Measurements from ENCODE around the gene FASN.

FASN gene

DNA sequence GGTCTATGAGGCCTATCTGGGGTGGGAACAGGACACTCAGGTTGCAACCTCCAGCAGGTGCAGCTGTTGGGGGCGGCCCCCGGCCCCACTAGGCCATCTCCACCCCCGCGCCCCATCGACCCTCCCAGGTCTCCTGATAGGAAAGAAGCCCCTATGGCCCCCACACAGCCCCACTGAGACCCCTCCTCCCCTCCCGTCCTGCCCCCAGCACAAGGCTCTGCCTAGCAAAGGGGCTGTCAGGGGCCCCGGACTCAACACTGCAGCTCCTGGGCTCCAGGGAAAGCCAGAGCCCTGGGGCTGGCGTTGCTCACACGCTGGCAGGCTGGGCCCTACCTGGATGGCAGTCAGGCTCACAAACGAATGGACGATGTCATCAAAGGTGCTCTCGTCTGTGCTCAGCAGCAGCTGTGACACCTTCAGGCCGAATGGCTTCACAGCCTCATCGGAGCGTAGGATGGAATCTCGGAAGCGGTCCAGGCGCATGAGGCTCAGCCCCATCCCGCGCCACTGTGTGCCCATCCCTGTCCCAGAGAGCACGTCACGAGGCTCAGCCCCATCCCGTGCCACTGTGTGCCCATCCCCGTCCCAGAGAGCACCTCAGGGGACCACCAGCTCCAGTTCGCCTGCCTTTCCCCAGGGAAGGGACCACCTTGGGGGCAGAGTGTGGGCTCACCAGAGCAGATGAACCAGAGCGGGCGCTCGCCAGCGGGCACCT, 7.3 kb downstream of the FASN start:
- TF ChIP-seq, protein P1, sequence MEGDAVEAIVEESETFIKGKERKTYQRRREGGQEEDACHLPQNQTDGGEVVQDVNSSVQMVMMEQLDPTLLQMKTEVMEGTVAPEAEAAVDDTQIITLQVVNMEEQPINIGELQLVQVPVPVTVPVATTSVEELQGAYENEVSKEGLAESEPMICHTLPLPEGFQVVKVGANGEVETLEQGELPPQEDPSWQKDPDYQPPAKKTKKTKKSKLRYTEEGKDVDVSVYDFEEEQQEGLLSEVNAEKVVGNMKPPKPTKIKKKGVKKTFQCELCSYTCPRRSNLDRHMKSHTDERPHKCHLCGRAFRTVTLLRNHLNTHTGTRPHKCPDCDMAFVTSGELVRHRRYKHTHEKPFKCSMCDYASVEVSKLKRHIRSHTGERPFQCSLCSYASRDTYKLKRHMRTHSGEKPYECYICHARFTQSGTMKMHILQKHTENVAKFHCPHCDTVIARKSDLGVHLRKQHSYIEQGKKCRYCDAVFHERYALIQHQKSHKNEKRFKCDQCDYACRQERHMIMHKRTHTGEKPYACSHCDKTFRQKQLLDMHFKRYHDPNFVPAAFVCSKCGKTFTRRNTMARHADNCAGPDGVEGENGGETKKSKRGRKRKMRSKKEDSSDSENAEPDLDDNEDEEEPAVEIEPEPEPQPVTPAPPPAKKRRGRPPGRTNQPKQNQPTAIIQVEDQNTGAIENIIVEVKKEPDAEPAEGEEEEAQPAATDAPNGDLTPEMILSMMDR (IDR thresholded peaks at IDR 0.05) = no peak

DNA sequence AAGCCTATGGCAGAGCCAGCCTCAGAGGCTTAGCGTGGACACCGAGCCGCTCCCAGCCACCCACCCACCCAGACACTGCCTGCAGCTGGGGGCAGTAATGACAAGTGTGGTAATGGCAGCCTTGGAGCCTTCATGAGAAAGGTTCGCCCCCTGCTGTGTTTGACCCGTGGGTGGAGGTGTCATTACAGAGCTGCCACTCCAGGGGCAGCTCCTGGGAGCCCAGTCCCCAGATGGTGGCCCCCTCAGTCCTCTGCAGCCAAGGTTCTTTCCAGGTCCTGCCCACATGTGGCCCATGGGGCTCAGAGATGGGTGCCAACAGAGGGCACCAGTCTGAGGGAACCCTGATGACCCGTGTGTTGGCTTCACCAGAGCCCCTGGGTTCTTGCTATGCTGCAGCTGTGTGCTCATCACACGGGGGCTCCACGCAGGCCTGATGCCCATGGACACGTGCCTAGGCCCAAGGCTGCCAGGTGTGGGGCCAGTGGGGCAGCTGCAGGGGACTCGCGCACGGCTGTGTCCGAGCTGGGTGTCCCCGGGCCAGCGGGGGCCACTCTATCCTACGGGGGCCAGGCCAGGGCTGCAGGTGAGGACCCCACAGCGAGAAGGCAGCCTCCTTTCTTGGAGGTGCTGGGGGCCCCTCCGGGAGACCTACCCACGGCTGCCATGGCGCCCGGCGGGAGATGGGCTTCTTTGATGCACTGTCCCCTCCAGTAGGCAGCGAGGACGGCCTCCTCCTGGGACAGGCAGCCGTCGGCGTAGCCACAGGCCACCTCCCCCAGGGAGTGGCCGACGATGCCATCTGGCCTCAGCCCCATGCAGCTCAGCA, 8.1 kb downstream of the FASN start:
- TF ChIP-seq, protein P1 (IDR thresholded peaks at IDR 0.05) = no peak

DNA sequence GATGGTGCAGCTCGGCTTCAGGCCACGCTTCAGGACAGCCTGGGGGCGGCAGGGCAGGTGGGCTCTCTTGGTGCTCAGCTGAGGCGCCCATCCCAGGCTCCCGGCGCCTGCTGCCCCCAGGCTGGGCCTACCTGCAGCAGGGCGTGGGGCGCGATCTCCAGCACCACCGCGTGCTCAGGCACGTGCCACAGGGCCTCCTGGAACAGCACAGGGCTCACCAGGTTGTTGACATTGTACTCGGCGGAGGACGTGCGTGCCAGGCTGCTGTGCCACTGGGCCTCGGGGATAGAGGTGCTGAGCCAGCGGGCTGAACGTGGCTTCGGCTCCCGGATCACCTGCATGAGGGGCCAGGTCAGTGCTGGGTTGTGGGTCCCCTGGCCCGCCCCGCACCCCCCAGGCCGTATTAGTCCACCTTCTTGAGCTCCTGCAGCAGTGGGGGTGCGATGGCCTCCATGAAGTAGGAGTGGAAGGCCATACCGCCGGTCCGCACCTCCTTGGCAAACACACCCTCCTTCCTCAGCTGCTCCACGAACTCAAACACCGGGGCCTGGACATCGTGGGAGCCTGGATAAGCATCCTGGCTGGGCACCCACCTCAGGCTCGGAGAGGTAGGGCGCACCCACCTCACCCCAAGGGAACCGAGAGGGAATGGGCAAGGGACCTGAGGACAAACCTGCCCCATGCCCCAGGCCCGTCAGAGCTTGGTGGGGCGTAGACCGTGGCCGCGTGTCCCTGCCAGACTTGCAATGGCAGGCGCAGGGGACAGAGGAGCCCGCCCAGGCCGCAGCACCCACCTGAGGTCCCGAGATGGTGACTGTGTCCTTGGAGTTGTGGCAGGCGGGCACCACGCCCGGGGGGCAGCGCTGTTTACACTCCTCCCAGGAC, 9.0 kb downstream of the FASN start:
- TF ChIP-seq, protein P1 (IDR thresholded peaks at IDR 0.05) = no peak

DNA sequence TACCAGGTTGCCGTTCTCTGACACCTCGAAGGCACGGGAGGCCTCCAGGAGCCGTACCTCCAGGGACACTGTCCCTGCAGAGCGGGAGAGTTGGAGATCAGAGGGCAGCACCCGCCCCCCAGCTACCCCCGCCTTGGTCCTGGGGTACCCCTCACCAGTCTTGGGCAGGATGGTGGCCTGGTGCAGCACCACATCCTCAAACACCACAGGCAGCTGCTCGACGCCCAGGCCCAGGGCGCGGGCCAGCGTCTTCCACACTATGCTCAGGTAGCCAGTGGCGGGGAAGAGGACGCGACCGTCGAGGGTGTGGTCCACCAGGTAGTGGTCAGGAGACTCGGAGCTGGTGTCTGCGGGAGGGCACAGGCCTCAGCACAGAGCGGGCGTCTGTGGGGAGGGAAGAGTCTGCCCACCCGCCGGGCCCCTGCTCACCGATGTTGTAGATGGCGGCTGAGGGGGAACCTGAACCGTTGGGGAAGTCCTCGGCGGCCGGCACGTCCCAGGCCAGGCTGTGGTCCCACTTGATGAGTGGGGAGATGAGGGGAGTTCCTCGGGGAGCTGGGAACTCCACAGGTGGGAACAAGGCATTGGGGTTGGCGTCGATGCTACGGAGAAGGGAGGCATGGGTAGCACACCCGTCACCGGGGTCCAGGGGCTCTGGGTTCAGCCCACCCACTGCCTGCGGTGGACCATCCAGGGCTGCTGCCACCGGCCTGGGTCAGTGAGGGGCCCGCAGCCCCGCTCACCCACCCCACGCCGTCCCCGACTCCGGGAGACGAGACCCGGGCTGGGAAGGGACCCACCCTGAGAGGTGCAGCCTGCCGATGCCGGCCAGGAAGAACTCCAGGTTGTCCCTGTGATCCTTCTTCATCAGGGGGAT, 9.8 kb downstream of the FASN start:
- TF ChIP-seq, protein P1 (IDR thresholded peaks at IDR 0.05) = no peak

DNA sequence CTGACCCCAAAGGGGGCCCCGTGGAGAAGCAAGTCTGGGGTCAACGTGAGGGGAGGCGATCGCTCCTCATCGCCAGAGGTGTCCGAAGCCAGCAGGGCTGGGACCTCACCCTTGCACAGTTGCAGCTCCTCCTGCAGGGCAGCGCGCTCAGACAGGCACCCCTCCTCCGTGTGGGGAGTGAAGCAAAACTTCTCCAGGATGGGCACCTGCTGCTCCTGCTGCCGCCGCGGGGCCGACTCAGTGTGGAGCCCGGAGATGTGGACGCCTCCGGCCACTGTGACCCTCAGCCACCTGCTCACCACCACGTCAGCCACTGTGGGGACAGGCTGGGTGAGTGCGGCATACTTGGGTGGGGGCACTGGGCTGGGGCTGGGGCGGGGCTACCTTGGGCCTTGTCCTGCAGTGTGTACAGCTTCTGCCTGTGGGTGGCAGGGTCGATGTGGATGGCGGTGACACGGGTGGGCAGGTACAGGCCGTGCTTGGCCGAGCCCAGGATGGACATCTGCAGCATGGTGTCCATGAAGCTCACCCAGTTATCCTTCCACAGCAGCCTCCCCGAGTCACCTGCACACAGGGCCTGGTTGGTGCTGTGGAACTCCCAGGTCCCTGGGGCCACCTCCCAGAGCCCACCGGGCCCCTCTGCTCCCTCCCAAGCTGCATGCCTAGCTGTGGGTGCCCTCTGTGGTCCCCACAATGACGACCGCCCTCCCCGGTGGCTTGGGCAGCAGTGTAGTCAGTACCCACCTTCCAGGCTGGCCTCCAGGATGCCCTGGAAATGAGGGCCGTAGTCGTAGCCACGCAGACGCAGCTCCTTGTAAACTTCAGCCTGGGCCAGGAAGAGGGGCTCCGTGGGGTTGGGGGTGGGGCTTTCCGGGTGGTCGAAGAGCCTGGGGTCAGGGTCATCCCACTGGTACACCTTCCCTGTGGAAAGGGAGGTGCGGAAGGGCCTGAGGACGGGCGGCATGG, 10.8 kb downstream of the FASN start:
- TF ChIP-seq, protein P1 (IDR thresholded peaks at IDR 0.05) = no peak

DNA sequence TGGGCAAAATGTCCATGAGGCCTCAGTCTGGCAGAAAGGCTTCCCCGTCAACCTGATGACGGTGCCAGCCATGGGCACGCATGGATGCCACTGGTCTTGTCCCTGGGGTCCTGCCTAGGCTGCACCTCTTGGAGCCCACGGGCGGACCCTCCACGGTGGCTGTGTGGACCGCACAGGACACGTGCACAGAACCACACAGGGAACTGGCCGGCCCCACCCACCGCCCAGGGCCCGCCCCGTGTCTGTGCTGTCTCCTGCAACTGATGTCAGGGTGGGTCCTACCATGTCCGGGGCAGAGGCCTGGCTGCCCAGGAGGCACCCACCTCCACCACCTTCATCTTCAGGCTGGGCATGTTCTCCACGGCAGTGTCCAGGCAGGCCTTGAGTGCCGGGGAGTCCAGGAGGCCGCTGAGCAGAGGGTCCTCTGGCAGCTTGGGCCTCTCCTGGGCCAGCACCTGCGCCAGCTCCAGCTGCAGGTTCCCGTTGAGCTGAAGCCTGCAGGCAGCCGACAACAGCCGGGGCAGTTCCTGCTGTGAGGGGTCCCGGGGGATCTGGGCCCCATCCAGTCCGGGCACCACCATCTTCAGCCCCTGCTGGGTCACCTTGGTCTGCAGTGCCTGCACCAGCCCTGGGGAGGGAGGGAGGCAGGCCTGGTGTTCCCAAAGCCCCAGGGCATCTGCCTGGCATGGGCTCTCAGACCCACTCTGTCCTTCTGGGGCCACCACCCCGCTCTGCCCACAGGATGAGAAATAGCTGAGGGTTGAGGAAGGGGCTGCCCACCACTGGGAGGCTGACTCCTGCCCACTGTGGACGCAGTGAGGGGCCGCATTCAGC, 11.9 kb downstream of the FASN start:
- TF ChIP-seq, protein P1 (IDR thresholded peaks at IDR 0.05) = no peak
